ENCODE measurements around the gene ESF1.

ESF1 gene

DNA sequence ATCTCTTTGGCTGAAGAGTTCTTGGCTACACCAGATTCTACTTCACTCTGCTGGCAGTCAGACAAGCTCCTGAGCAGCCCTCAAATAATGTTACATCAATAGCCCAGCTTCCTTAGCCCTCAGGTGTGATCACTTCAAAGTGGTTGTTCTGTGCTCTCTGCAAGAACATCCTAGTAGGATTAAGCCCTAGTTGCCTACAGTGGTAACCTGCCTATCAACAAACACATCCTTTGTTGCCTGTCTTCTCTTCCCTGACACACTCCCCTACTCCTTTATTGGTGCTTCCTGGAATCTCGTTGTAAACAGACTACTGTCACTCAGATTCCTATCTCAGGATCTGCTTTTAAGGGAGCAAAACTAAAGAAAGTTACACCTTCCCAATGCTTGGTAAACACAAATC is 100.9 kb downstream of the ESF1 start:
- ChIA-PET CTCF (no interaction called here), POLR2A (no interaction called here)
- H3K36me3 ChIP-seq (ENCODE audit: control insufficient read depth in 2 of 2, insufficient read depth in 1 of 2, low read length in 2 of 2) = no peaks in the 10 kb centered on the region
- H3K27ac ChIP-seq (ENCODE audit: extremely low read depth, low read depth, low read length) = no peak overlapping the region
- no peaks in the 10 kb centered on the region for H3K9me3 ChIP-seq (ENCODE audit: control insufficient read depth, insufficient read depth, low read depth, low read length)
- H3K4me3 ChIP-seq (ENCODE audit: low read depth, low read length) = no peak overlapping the region
- no peak for TF ChIP-seq KLF16 (tag by site-specific recombination; IDR thresholded peaks at IDR 0.05)
- TF ChIP-seq GLI4 (tag by site-specific recombination; IDR thresholded peaks at IDR 0.05) = no peak
- no peak for TF ChIP-seq ZNF555 (tag by site-specific recombination; conservative IDR thresholded peaks at IDR 0.05)
- no peak for TF ChIP-seq ZNF146 (tag by site-specific recombination; IDR thresholded peaks at IDR 0.05)
- TF ChIP-seq, protein P1, sequence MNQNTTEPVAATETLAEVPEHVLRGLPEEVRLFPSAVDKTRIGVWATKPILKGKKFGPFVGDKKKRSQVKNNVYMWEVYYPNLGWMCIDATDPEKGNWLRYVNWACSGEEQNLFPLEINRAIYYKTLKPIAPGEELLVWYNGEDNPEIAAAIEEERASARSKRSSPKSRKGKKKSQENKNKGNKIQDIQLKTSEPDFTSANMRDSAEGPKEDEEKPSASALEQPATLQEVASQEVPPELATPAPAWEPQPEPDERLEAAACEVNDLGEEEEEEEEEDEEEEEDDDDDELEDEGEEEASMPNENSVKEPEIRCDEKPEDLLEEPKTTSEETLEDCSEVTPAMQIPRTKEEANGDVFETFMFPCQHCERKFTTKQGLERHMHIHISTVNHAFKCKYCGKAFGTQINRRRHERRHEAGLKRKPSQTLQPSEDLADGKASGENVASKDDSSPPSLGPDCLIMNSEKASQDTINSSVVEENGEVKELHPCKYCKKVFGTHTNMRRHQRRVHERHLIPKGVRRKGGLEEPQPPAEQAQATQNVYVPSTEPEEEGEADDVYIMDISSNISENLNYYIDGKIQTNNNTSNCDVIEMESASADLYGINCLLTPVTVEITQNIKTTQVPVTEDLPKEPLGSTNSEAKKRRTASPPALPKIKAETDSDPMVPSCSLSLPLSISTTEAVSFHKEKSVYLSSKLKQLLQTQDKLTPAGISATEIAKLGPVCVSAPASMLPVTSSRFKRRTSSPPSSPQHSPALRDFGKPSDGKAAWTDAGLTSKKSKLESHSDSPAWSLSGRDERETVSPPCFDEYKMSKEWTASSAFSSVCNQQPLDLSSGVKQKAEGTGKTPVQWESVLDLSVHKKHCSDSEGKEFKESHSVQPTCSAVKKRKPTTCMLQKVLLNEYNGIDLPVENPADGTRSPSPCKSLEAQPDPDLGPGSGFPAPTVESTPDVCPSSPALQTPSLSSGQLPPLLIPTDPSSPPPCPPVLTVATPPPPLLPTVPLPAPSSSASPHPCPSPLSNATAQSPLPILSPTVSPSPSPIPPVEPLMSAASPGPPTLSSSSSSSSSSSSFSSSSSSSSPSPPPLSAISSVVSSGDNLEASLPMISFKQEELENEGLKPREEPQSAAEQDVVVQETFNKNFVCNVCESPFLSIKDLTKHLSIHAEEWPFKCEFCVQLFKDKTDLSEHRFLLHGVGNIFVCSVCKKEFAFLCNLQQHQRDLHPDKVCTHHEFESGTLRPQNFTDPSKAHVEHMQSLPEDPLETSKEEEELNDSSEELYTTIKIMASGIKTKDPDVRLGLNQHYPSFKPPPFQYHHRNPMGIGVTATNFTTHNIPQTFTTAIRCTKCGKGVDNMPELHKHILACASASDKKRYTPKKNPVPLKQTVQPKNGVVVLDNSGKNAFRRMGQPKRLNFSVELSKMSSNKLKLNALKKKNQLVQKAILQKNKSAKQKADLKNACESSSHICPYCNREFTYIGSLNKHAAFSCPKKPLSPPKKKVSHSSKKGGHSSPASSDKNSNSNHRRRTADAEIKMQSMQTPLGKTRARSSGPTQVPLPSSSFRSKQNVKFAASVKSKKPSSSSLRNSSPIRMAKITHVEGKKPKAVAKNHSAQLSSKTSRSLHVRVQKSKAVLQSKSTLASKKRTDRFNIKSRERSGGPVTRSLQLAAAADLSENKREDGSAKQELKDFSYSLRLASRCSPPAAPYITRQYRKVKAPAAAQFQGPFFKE (tag by site-specific recombination; IDR thresholded peaks at IDR 0.05; ENCODE audit: borderline replicate concordance) = no peak
- no peak for TF ChIP-seq IKZF3 (tag by site-specific recombination; IDR thresholded peaks at IDR 0.05)
- TF ChIP-seq ZNF837 (tag by site-specific recombination; IDR thresholded peaks at IDR 0.05) = no peak
- no peak for TF ChIP-seq ZNF785 (tag by site-specific recombination; IDR thresholded peaks at IDR 0.05)
- TF ChIP-seq ZNF510 (tag by site-specific recombination; IDR thresholded peaks at IDR 0.05; ENCODE audit: insufficient replicate concordance) = no peak
- no peak for TF ChIP-seq ZNF404 (tag by site-specific recombination; IDR thresholded peaks at IDR 0.05)
- no peak for TF ChIP-seq ZNF174 (tag by site-specific recombination; IDR thresholded peaks at IDR 0.05)
- TF ChIP-seq, protein P2, sequence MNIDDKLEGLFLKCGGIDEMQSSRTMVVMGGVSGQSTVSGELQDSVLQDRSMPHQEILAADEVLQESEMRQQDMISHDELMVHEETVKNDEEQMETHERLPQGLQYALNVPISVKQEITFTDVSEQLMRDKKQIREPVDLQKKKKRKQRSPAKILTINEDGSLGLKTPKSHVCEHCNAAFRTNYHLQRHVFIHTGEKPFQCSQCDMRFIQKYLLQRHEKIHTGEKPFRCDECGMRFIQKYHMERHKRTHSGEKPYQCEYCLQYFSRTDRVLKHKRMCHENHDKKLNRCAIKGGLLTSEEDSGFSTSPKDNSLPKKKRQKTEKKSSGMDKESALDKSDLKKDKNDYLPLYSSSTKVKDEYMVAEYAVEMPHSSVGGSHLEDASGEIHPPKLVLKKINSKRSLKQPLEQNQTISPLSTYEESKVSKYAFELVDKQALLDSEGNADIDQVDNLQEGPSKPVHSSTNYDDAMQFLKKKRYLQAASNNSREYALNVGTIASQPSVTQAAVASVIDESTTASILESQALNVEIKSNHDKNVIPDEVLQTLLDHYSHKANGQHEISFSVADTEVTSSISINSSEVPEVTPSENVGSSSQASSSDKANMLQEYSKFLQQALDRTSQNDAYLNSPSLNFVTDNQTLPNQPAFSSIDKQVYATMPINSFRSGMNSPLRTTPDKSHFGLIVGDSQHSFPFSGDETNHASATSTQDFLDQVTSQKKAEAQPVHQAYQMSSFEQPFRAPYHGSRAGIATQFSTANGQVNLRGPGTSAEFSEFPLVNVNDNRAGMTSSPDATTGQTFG (tag by site-specific recombination; IDR thresholded peaks at IDR 0.05; ENCODE audit: borderline replicate concordance) = no peak
- TF ChIP-seq ZNF341 (tag by site-specific recombination; IDR thresholded peaks at IDR 0.05; ENCODE audit: low read depth) = no peak
- no peak for TF ChIP-seq ZNF610 (tag by site-specific recombination; IDR thresholded peaks at IDR 0.05; ENCODE audit: borderline replicate concordance)
- TF ChIP-seq ZSCAN16 (tag by site-specific recombination; IDR thresholded peaks at IDR 0.05) = no peak
- TF ChIP-seq ZFP41 (tag by site-specific recombination; IDR thresholded peaks at IDR 0.05; ENCODE audit: borderline replicate concordance) = no peak
- TF ChIP-seq, protein P3, sequence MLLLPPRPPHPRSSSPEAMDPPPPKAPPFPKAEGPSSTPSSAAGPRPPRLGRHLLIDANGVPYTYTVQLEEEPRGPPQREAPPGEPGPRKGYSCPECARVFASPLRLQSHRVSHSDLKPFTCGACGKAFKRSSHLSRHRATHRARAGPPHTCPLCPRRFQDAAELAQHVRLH (tag by site-specific recombination; IDR thresholded peaks at IDR 0.05) = no peak
- TF ChIP-seq ZNF670 (tag by site-specific recombination; IDR thresholded peaks at IDR 0.05; ENCODE audit: low read depth) = no peak
- no peak for TF ChIP-seq BCL11B (tag by site-specific recombination; IDR thresholded peaks at IDR 0.05; ENCODE audit: low read depth)
- H3K4me1 ChIP-seq (ENCODE audit: control insufficient read depth, insufficient read depth, low read length) = no peaks in the 10 kb centered on the region
